H1 (cell line): ENCODE results near the gene POLRMT. TPM values are rescaled to one million over a fixed set of nuclear protein-coding genes. Genes with fewer than 3 reads are reported as not detected.

ENCODE experiments used
- CTCF ChIA-PET: fragments of 300-600 bp; sonication (Branson Sonifier 250); formaldehyde crosslinking; loops from one replicate; lab custom pipeline; 2021; ENCODE audit not compliant: partially characterized antibody; lab: Charles Lee
- POLR2A ChIA-PET: fragments of 300-600 bp; sonication (Branson Sonifier 250); formaldehyde crosslinking; loops from one replicate; lab custom pipeline; 2021; ENCODE audit warnings: inconsistent platforms; ENCODE audit not compliant: partially characterized antibody; lab: Charles Lee
- DNase-seq, 2 experiments: peaks; one replicate each; pipeline versions ENCODE4 v3.0.0 to v3.0.0-alpha.2; 2010 to 2022; ENCODE audit warnings: low spot score in 2 of 2, low read depth in 1 of 2, mixed read lengths in 1 of 2
- FAIRE-seq: peaks from 2 replicates; lab custom pipeline; 2011; peaks lifted over from hg19 to GRCh38; lab: Jason Lieb, UNC
- H2AFZ ChIP-seq: 2 replicates; pipeline ENCODE4 v1.8.1; 2012; ENCODE audit warnings: low read length, inconsistent platforms
- H2AK5ac ChIP-seq: 2 replicates; pipeline ENCODE4 v1.6.1; 2013; ENCODE audit warnings: low read depth, low read length
- H2BK120ac ChIP-seq: replicated peaks from 2 replicates; pipeline ENCODE3; 2013; ENCODE audit warnings: low read depth, low read length, inconsistent platforms
- H2BK12ac ChIP-seq: 2 replicates; pipeline ENCODE4 v1.6.1; 2013; ENCODE audit warnings: low read depth, low read length
- H2BK15ac ChIP-seq: 2 replicates; pipeline ENCODE4 v1.6.1; 2013; ENCODE audit warnings: low read length
- H2BK20ac ChIP-seq: 2 replicates; pipeline ENCODE4 v1.6.1; 2013; ENCODE audit warnings: low read length
- H2BK5ac ChIP-seq: 2 replicates; pipeline ENCODE4 v1.6.1; 2013; ENCODE audit warnings: low read depth, low read length
- H3K14ac ChIP-seq: 2 replicates; pipeline ENCODE4 v1.6.1; 2013; ENCODE audit warnings: inconsistent platforms; ENCODE audit not compliant: insufficient read length
- H3K18ac ChIP-seq: 2 replicates; pipeline ENCODE4 v1.6.1; 2013; ENCODE audit warnings: low read length; ENCODE audit errors: extremely low read depth
- H3K23ac ChIP-seq: 2 replicates; pipeline ENCODE4 v1.6.1; 2013; ENCODE audit warnings: inconsistent platforms; ENCODE audit not compliant: insufficient read length
- H3K23me2 ChIP-seq: 2 replicates; pipeline ENCODE4 v1.6.1; 2013; ENCODE audit warnings: low read depth, low read length
- H3K27ac ChIP-seq: 2 replicates; pipeline ENCODE4 v1.6.1; 2011; ENCODE audit warnings: low read depth, low read length, inconsistent platforms
- H3K27me3 ChIP-seq, 4 experiments: replicated peaks in 1 of 4; 1 replicate in 1 of 4; 2 replicates in 3 of 4; pipeline versions ENCODE4 v1.6.1 to v1.8.1; 2011 to 2013; ENCODE audit warnings: low read length in 3 of 4, mild to moderate bottlenecking in 3 of 4, inconsistent platforms in 2 of 4, mixed read lengths in 2 of 4, moderate library complexity in 1 of 4; ENCODE audit not compliant: control insufficient read depth in 3 of 4, insufficient read depth in 3 of 4; ENCODE audit errors: extremely low read depth in 1 of 4
- H3K36me3 ChIP-seq, 4 experiments: 2 replicates each; pipeline versions ENCODE4 v1.6.1 to v1.8.1; 2011 to 2013; ENCODE audit warnings: mild to moderate bottlenecking in 4 of 4, low read length in 3 of 4, moderate library complexity in 2 of 4, control low read depth in 1 of 4, inconsistent platforms in 1 of 4; ENCODE audit not compliant: insufficient read depth in 4 of 4, control insufficient read depth in 2 of 4
- H3K4ac ChIP-seq: replicated peaks from 2 replicates; pipeline ENCODE3; 2013; ENCODE audit warnings: low read length, low read depth, mixed read lengths, inconsistent platforms; ENCODE audit not compliant: insufficient read length
- H3K4me1 ChIP-seq, 4 experiments: replicated peaks in 1 of 4; 1 replicate in 1 of 4; 2 replicates in 3 of 4; pipeline versions ENCODE4 v1.6.1 to v1.8.1; 2011 to 2013; ENCODE audit warnings: low read length in 3 of 4, inconsistent platforms in 2 of 4, mixed read lengths in 1 of 4; ENCODE audit not compliant: insufficient read depth in 4 of 4, control insufficient read depth in 3 of 4
- H3K4me2 ChIP-seq, 2 experiments: 2 replicates each; pipeline versions ENCODE4 v1.6.1 to v1.8.1; 2011 to 2013; ENCODE audit warnings: low read depth in 2 of 2, low read length in 2 of 2, control low read depth in 1 of 2, inconsistent platforms in 1 of 2, mild to moderate bottlenecking in 1 of 2; ENCODE audit not compliant: insufficient read depth in 1 of 2
- H3K4me3 ChIP-seq, 4 experiments: fragments of 200-600, 300-600 bp in 1 of 4; sonication (generic), shearing (Covaris generic), sonication (Bioruptor Twin) in 1 of 4; 2 replicates each; pipeline versions ENCODE4 v1.5.1 to v1.8.1; 2011 to 2016; ENCODE audit warnings: low read length in 4 of 4, low read depth in 3 of 4, control low read depth in 2 of 4, inconsistent platforms in 2 of 4, mild to moderate bottlenecking in 2 of 4, mixed read lengths in 1 of 4, moderate library complexity in 1 of 4; ENCODE audit not compliant: insufficient read depth in 2 of 4; ENCODE audit errors: extremely low read depth in 1 of 4
- H3K56ac ChIP-seq: replicated peaks from 2 replicates; pipeline ENCODE3; 2013; ENCODE audit warnings: low read depth, mild to moderate bottlenecking, mixed read lengths, low read length, inconsistent platforms; ENCODE audit not compliant: insufficient read length
- H3K79me1 ChIP-seq: 2 replicates; pipeline ENCODE4 v1.6.1; 2013; ENCODE audit warnings: low read depth, low read length, control low read depth
- H3K79me2 ChIP-seq, 2 experiments: 2 replicates each; pipeline versions ENCODE4 v1.6.1 to v1.8.1; 2012 to 2013; ENCODE audit warnings: low read length in 2 of 2, mild to moderate bottlenecking in 2 of 2, inconsistent platforms in 1 of 2; ENCODE audit not compliant: insufficient read depth in 2 of 2, control insufficient read depth in 1 of 2
- H3K9ac ChIP-seq, 4 experiments: replicated peaks in 1 of 4; 1 replicate in 1 of 4; 2 replicates in 3 of 4; pipeline versions ENCODE4 v1.6.1 to v1.8.1; 2011 to 2013; ENCODE audit warnings: low read depth in 3 of 4, low read length in 3 of 4, control low read depth in 2 of 4, mild to moderate bottlenecking in 2 of 4, moderate library complexity in 2 of 4, inconsistent platforms in 1 of 4; ENCODE audit errors: extremely low read depth in 1 of 4
- H3K9me3 ChIP-seq, 2 experiments: 2 replicates each; pipeline versions ENCODE4 v1.6.1 to v1.8.1; 2012 to 2013; ENCODE audit warnings: mild to moderate bottlenecking in 2 of 2, moderate library complexity in 2 of 2, control low read depth in 1 of 2, inconsistent platforms in 1 of 2, low read depth in 1 of 2, low read length in 1 of 2, mixed read lengths in 1 of 2; ENCODE audit not compliant: insufficient read depth in 2 of 2
- H4K20me1 ChIP-seq, 2 experiments: replicated peaks in 1 of 2; 2 replicates each; pipeline versions ENCODE3 to v1.8.1; 2011 to 2013; ENCODE audit warnings: inconsistent platforms in 2 of 2, low read length in 2 of 2, mild to moderate bottlenecking in 1 of 2; ENCODE audit not compliant: insufficient read depth in 2 of 2, control insufficient read depth in 1 of 2
- H4K5ac ChIP-seq: 2 replicates; pipeline ENCODE4 v1.6.1; 2013; ENCODE audit warnings: low read length, low read depth, mixed read lengths, inconsistent platforms; ENCODE audit not compliant: insufficient read length
- H4K8ac ChIP-seq: 2 replicates; pipeline ENCODE4 v1.8.0; 2013; ENCODE audit warnings: mild to moderate bottlenecking, moderate library complexity, low read length, inconsistent platforms; ENCODE audit not compliant: insufficient read depth; ENCODE audit errors: extremely low read depth
- H4K91ac ChIP-seq: replicated peaks from 2 replicates; pipeline ENCODE3; 2013; ENCODE audit warnings: low read length, mixed read lengths, inconsistent platforms; ENCODE audit not compliant: insufficient read length
- BACH1 ChIP-seq: IDR thresholded peaks from 2 replicates; pipeline ENCODE4 v1.6.1; 2012; ENCODE audit warnings: low read length, improper control_type of control experiment
- EZH2 ChIP-seq: fragments of 200-600 bp; sonication (generic); IDR thresholded peaks from 2 replicates; pipeline ENCODE4 v1.7.1; 2012; ENCODE audit warnings: low read depth, mild to moderate bottlenecking, moderate library complexity, low read length, inconsistent platforms; ENCODE audit not compliant: severe bottlenecking
- FOSL1 ChIP-seq: IDR thresholded peaks from 2 replicates; pipeline ENCODE4 v1.6.1; 2011; ENCODE audit warnings: mild to moderate bottlenecking, low read depth, low read length, moderate library complexity; ENCODE audit not compliant: insufficient read depth
- HDAC2 ChIP-seq, 2 experiments: fragments of 300-600 bp in 1 of 2; sonication (generic) in 1 of 2; IDR thresholded peaks; 2 replicates each; pipeline ENCODE4 v1.6.1; 2011 to 2012; ENCODE audit warnings: low read depth in 2 of 2, low read length in 2 of 2, mild to moderate bottlenecking in 2 of 2, moderate library complexity in 2 of 2, borderline replicate concordance in 1 of 2, inconsistent platforms in 1 of 2
- RNF2 ChIP-seq: fragments of 200-900, 300-1000 bp; sonication (generic); IDR thresholded peaks from 2 replicates; pipeline ENCODE4 v1.7.1; 2016; ENCODE audit warnings: borderline replicate concordance, low read depth, mild to moderate bottlenecking, antibody characterized with exemption, low read length; ENCODE audit not compliant: poor library complexity, severe bottlenecking; ENCODE audit errors: missing control alignments
- SIN3A ChIP-seq, 2 experiments: IDR thresholded peaks in 1 of 2; conservative IDR thresholded peaks in 1 of 2; 2 replicates each; pipeline ENCODE4 v1.6.1; 2011 to 2012; ENCODE audit warnings: low read length in 2 of 2, improper control_type of control experiment in 1 of 2, low read depth in 1 of 2, mild to moderate bottlenecking in 1 of 2
- SIRT6 ChIP-seq: IDR thresholded peaks from one replicate; pipeline ENCODE4 v1.7.1; 2012; ENCODE audit warnings: low read length, inconsistent platforms
- WGBS, 2 experiments: shearing (Covaris generic) in 1 of 2; methylation state at CpG; one replicate each; pipeline versions ENCODE4 v1.1.6 to v1.1.7; 2013 to 2015; ENCODE audit warnings: low lambda C conversion rate in 2 of 2, mixed read lengths in 2 of 2, inconsistent platforms in 1 of 2, low coverage in 1 of 2, missing lambda C conversion rate in 1 of 2; ENCODE audit not compliant: insufficient replicate concordance in 2 of 2, insufficient coverage in 1 of 2, insufficient read length in 1 of 2; ENCODE audit errors: extremely low coverage in 1 of 2, missing lambda C conversion rate in 1 of 2; 5-methylcytosine and 5-hydroxymethylcytosine counted together
- polyA plus RNA-seq, 7 experiments: library from polyadenylated mRNA; depleted of rRNA in 3 of 7; stranded (reverse) in 5 of 7; unstranded in 2 of 7; fragments of >200 nt in 5 of 7; fragments of 200-250 nt in 2 of 7; gene quantifications; 1 replicate in 5 of 7; 2 replicates in 1 of 7; 4 replicates in 1 of 7; pipeline versions ENCODE4 v1.2.1 to v1.2.3, GENCODE V29; 2011 to 2013; ENCODE audit warnings: missing spikeins in 2 of 7, mixed read lengths in 2 of 7
- total RNA-seq: library from RNA; stranded (reverse); fragmentation: NEBNext Ultra II Directional; extraction: Animal tissue kit (Norgen Biotek cat#: 25700); gene quantifications from 2 replicates; pipeline ENCODE4 v1.2.1, GENCODE V29; 2021
- TF ChIP-seq, protein P1 (sequence below): IDR thresholded peaks from 2 replicates; pipeline ENCODE4 v1.6.1; 2012; ENCODE audit warnings: inconsistent platforms

The POLRMT gene
- total and polyA plus RNA-seq, 2 of the 8 experiments (the other 6 are each of a cell fraction or from before 2014, with no cell fraction given) = 93.0 to 111 TPM

DNA sequence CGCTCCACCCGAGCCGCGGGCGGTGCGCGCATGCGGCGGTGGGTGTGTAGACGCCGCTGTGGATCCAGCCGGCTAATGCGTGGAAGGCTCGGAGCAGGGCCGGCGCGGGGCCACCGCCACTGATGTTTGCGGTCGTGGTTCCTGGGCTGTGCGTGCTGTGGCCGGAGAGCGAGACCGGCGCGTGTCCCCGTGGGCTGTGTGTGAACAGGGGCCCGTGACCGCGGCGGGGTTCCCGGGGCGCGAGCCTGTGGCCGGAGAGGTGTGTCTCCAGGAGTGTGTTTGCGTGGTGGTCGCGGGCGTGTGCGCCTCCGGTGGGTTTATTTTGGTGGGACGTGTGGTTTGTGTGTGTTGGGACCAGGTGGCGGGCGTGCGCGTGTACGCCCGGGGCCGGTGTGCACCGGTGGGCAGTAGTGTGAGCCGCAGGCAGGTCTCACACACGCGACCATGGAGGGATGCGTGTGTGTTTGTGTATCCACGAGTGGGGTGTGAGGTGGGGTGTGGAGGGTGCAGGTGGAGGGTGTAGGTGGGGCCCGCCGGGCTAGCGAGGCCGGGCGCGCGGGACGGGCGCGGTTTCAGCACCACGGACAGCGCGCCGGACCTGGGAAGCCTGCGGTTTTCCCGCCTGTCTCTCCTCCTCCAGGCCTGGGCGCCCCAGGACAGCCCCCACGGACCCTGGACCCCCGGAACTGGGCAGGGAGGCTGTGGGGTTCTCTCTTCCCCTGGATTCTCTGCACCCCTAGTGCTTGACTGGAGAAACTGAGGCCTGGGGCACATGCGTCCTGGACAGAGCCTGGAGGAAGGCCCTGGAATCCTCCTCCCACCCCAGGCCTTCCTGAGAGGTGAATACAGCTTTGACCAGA lies 42.0 kb downstream of the POLRMT start:
- H3K4me2 ChIP-seq = no peak overlapping the region; a peak in 2 of 4 replicates
- H2BK12ac ChIP-seq = no peak overlapping the region
- no peak overlapping the region for H2AK5ac ChIP-seq
- H4K91ac ChIP-seq = no peak overlapping the region
- H4K8ac ChIP-seq = peak overlapping the region; percentile 51; the same call in 1 of the 2 replicates
- no peak overlapping the region for H3K18ac ChIP-seq
- no peak overlapping the region for H3K9ac ChIP-seq
- no peaks in the 10 kb centered on the region for H3K79me2 ChIP-seq
- peaks cover 23 to 39% (median 31%) of the 10 kb centered on the region in 4 experiments for H3K27me3 ChIP-seq
- DNase-seq (peak in 1 of 2 experiments; percentile 82), FAIRE-seq (no peak)
- no peak overlapping the region for H3K56ac ChIP-seq
- H3K14ac ChIP-seq = no peak overlapping the region
- no peak overlapping the region for H3K4ac ChIP-seq
- H3K27ac ChIP-seq = no peak overlapping the region
- no peak overlapping the region for H2AFZ ChIP-seq
- no peak overlapping the region for H2BK5ac ChIP-seq
- peaks cover 2% of the 10 kb centered on the region; the same call in 1 of the 2 replicates for H3K23me2 ChIP-seq
- no peaks in the 10 kb centered on the region for H3K79me1 ChIP-seq
- peak overlapping the region in 1 of 4 experiments; percentile 53; a peak in 1 of 8 replicates for H3K4me3 ChIP-seq
- no peak overlapping the region for H2BK15ac ChIP-seq
- CTCF ChIA-PET = interaction anchor here (0.5 to 1.3 kb wide), 3 partner anchors 17 to 193 kb away, joined by 3 read pairs; no protein-coding TSS in a partner anchor
- H3K36me3 ChIP-seq = peaks cover 0 to 4% (median 0%) of the 10 kb centered on the region in 4 experiments; a peak in 1 of 8 replicates
- WGBS, 2 experiments = 55% methylated on average over 48 of the region's 75 CpGs; no CpG with 5 or more reads in 1 of the 2 experiments
- H4K20me1 ChIP-seq = peaks cover 4 to 12% of the 10 kb centered on the region in 2 experiments
- POLR2A ChIA-PET = interaction anchor here (0.8 to 1.5 kb wide), 4 partner anchors 9 to 49 kb away, joined by 3 to 6 read pairs (median 4); partner anchors contain the start of gene BSG
- H4K5ac ChIP-seq = no peak overlapping the region
- H2BK20ac ChIP-seq = no peak overlapping the region
- no peak overlapping the region for H2BK120ac ChIP-seq
- H3K4me1 ChIP-seq = peaks cover 0 to 6% (median 1%) of the 10 kb centered on the region in 4 experiments; a peak in 3 of 7 replicates
- no peak overlapping the region for H3K23ac ChIP-seq
- no peaks in the 10 kb centered on the region for H3K9me3 ChIP-seq
- TF ChIP-seq, protein P1, sequence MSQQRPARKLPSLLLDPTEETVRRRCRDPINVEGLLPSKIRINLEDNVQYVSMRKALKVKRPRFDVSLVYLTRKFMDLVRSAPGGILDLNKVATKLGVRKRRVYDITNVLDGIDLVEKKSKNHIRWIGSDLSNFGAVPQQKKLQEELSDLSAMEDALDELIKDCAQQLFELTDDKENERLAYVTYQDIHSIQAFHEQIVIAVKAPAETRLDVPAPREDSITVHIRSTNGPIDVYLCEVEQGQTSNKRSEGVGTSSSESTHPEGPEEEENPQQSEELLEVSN = peak; percentile 80
- TF ChIP-seq SIN3A (conservative IDR thresholded peaks at IDR 0.05 in 1 of 2, IDR thresholded peaks at IDR 0.05 in 1 of 2; ENCODE audit: low read depth in 1 of 2, low read length in 2 of 2) = peak; percentile 40 to 61; a peak in 1 of 4 replicates
- no peak for TF ChIP-seq FOSL1
- no peak for TF ChIP-seq SIRT6
- no peak for TF ChIP-seq HDAC2 (IDR thresholded peaks at IDR 0.05; ENCODE audit: borderline replicate concordance in 1 of 2, low read depth in 2 of 2, low read length in 2 of 2)
- TF ChIP-seq BACH1 = 0 out of 2 replicates have a peak, but pooled peaks have one; percentile 16
- TF ChIP-seq EZH2 = peak; percentile 41
- peak; percentile 57 for TF ChIP-seq RNF2
